ENCODE results near the gene DENND4A. TPM values are rescaled to one million over a fixed set of nuclear protein-coding genes. Genes with fewer than 3 reads are reported as not detected.
"Not testable (repeated sequence)": the region's sequence is repeated elsewhere in the genome, so short reads cannot be mapped to it uniquely, and the experiment has no call there.

The DENND4A gene
- polyA plus RNA-seq, 3 donors from 2014 or later: 6.4 to 18.9 (median 6.5) TPM

DNA sequence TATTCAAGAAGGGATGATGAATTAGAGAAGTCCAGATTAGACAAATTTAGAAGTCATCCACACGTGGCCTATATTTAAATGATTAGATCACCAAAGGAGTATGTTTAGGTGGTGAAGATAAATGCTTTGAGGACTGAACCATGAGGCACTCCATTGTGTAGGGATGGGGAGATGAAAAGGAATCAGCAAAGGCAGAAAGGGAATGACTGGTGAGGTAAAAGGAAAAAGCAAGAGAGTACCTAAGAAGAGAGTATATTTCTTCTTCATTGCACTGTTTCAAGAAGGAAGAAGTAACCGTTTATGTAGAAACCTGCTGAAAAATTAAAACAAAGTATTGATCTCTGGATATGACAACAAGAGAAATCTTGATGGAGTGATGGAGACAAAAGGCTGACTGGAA lies 40.7 kb downstream of the DENND4A start:
- H3K9me3 Mint-ChIP-seq: no peaks in the 10 kb centered on the region
- no peak for DNase-seq
- no peak overlapping the region for H3K4me3 Mint-ChIP-seq
- H3K4me1 Mint-ChIP-seq: peaks cover 9 to 15% of the 10 kb centered on the region in 2 donors
- peaks cover 0 to 1% (median 0%) of the 10 kb centered on the region in 3 donors for H3K27me3 Mint-ChIP-seq (ENCODE audit: low read depth in 3 of 3)
- peaks cover 9 to 27% (median 14%) of the 10 kb centered on the region in 3 donors for H3K36me3 Mint-ChIP-seq
- H3K27ac Mint-ChIP-seq: peak overlapping the region in 3 of 6 donors; percentile 3 to 73 (median 31)

DNA sequence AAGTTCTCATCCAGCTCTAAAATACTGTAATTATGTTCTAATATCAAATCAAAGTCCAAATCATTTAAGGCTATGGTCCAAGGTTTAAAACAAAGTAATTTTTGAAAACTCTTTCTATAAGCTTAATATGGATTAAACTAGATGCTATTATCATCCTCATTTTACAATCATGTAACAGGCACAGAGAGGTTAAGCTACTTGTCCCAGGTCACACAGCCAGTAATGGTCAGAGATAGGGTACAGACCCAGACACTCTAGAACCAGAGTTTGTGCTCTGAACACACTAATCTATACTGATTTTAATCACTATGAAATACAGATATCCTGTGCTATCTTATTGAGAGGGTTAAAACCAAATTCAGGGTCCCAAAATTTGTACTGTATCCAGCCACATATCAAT lies 44.8 kb downstream of the DENND4A start:
- DNase-seq: no peak

DNA sequence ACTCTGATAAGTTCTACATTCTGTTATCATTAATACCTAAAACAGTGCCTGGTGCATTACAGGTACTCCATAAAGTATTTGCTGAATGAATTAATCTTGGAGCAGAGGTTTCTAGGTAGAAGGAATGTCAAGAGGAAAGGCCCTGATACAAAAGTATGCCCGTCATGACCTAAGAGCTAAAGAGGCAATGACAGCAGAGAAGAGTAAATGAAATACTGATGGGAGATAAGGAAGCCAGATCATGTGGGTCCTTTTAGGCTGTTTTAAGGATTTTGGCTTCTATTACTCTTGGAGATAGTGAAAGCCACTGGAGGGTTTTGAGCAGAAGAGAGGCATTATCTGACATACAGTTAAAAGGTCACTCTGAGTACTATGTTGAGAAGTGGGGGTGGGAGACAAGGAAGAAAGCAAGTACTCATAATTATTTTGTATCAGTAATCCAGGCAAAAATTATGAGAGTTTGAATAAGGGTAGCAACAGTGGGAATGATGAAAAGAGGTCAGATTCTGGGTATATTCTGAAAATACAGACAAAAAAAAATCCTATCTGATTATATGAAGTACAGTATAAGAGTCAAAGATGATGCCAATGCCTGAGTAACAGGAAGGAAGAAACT lies 48.3 kb downstream of the DENND4A start:
- Mint-ChIP-seq H3K4me3 (no peak overlapping the region), H3K27ac (peak overlapping the region in 2 of 6 donors; percentile 7 to 16), H3K9me3 (no peaks in the 10 kb centered on the region), H3K27me3 (ENCODE audit: low read depth in 3 of 3) (no peaks in the 10 kb centered on the region), H3K4me1 (peaks cover 5 to 6% of the 10 kb centered on the region in 2 donors), H3K36me3 (peaks cover 4 to 10% (median 6%) of the 10 kb centered on the region in 3 donors)
- DNase-seq: no peak

More for the DNA sequence above, 44.8 kb downstream of the DENND4A start:
- Mint-ChIP-seq H3K27me3 (ENCODE audit: low read depth in 3 of 3) (peaks cover 0 to 1% (median 0%) of the 10 kb centered on the region in 3 donors), H3K36me3 (peaks cover 13 to 23% (median 16%) of the 10 kb centered on the region in 3 donors), H3K4me1 (peaks cover 9 to 11% of the 10 kb centered on the region in 2 donors), H3K4me3 (no peak overlapping the region), H3K27ac (no peak overlapping the region), H3K9me3 (no peaks in the 10 kb centered on the region)

- DNase-seq: no peak
- Mint-ChIP-seq H3K27me3 (ENCODE audit: low read depth in 3 of 3) (no peaks in the 10 kb centered on the region), H3K27ac (peak overlapping the region in 1 of 6 donors; percentile 57), H3K9me3 (no peaks in the 10 kb centered on the region), H3K4me1 (peaks cover 3 to 5% of the 10 kb centered on the region in 2 donors), H3K36me3 (peaks cover 0 to 23% (median 15%) of the 10 kb centered on the region in 3 donors), H3K4me3 (no peak overlapping the region)
These were observed 51.9 kb downstream of the DENND4A start for GRCh38 chr15:65740148-65740547.

DNA sequence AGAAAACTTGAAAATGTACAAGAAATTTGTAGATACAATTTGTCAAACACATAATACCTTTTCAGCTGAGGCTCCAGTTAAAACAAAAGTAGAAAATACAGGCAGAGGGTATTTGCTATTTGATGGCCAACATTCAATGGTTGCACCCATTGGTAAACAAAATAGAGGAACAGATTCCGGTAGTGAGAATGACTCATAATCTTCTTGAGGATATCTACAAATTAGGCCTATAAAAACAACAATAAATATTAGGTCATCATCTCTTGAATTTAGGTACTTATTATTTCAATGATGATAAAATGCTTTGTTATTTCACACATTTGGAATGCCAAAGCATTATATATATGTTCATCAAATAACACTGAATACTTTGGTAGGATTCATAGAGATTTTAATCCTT lies 53.4 kb downstream of the DENND4A start:
- Mint-ChIP-seq H3K36me3 (peaks cover 0 to 33% (median 10%) of the 10 kb centered on the region in 3 donors), H3K4me1 (peaks cover under 1 to 5% of the 10 kb centered on the region in 2 donors), H3K27ac (no peak overlapping the region), H3K9me3 (no peaks in the 10 kb centered on the region), H3K4me3 (no peak overlapping the region), H3K27me3 (ENCODE audit: low read depth in 3 of 3) (no peaks in the 10 kb centered on the region)
- no peak for DNase-seq

DNA sequence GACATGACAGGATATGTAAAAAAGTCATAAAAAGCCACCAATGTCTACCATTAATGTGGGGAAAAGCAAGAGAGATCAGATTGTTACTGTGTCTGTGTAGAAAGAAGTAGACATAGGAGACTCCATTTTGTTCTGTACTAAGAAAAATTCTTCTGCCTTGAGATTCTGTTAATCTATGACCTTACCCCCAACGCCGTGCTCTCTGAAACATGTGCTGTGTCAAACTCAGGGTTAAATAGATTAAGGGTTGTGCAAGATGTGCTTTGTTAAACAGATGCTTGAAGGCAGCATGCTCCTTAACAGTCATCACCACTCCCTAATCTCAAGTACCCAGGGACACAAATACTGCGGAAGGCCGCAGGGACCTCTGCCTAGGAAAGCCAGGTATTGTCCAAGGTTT lies 58.5 kb downstream of the DENND4A start:
- H3K27me3 Mint-ChIP-seq (ENCODE audit: low read depth in 3 of 3); H3K4me3 Mint-ChIP-seq; DNase-seq; H3K4me1 Mint-ChIP-seq; H3K9me3 Mint-ChIP-seq: not testable (repeated sequence)
- Mint-ChIP-seq H3K36me3 (peaks cover 4 to 35% (median 17%) of the 10 kb centered on the region in 3 donors), H3K27ac (peak overlapping the region in 2 of 6 donors; percentile 53 to 59)

- no peak overlapping the region for H3K4me3 Mint-ChIP-seq
- no peaks in the 10 kb centered on the region for H3K27me3 Mint-ChIP-seq (ENCODE audit: low read depth in 3 of 3)
- H3K9me3 Mint-ChIP-seq: no peaks in the 10 kb centered on the region
- H3K4me1 Mint-ChIP-seq: no peaks in the 10 kb centered on the region
- no peak for DNase-seq
- H3K36me3 Mint-ChIP-seq: peaks cover 4 to 33% (median 17%) of the 10 kb centered on the region in 3 donors
- peak overlapping the region in 2 of 6 donors; percentile 6 to 74 for H3K27ac Mint-ChIP-seq
These were observed 59.4 kb downstream of the DENND4A start for GRCh38 chr15:65732698-65733097.

DNA sequence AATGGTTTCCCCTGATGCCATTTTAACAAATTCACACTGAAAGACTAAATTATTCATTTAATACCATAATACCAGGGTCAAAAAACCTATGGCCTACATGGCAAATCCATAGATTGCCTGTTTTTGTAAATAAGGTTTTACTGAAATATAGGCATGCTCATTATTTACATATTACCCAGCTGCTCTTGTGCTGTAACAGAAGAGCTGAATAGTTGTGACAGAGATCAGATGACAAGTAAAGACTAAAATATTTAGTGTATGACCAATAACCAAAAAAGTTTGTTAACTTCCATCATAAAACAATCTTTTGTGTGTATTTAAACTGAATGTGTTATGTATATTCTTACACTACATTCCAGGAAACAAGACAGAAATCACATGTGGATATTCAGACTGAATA lies 60.2 kb downstream of the DENND4A start:
- Mint-ChIP-seq H3K4me3 (no peak overlapping the region), H3K4me1 (no peaks in the 10 kb centered on the region), H3K36me3 (peaks cover 4 to 30% (median 10%) of the 10 kb centered on the region in 3 donors), H3K9me3 (no peaks in the 10 kb centered on the region), H3K27me3 (ENCODE audit: low read depth in 3 of 3) (no peaks in the 10 kb centered on the region), H3K27ac (peak overlapping the region in 1 of 6 donors; percentile 47)
- no peak for DNase-seq

GRCh38 chr15:65730549-65731172 lies 61.4 kb downstream of the DENND4A start:
- Mint-ChIP-seq H3K27me3 (ENCODE audit: low read depth in 3 of 3) (no peaks in the 10 kb centered on the region), H3K9me3 (no peaks in the 10 kb centered on the region), H3K36me3 (peaks cover 4 to 28% (median 11%) of the 10 kb centered on the region in 3 donors), H3K27ac (peak overlapping the region in 2 of 6 donors; percentile 1 to 4), H3K4me1 (no peaks in the 10 kb centered on the region), H3K4me3 (no peak overlapping the region)
- DNase-seq: no peak

DNA sequence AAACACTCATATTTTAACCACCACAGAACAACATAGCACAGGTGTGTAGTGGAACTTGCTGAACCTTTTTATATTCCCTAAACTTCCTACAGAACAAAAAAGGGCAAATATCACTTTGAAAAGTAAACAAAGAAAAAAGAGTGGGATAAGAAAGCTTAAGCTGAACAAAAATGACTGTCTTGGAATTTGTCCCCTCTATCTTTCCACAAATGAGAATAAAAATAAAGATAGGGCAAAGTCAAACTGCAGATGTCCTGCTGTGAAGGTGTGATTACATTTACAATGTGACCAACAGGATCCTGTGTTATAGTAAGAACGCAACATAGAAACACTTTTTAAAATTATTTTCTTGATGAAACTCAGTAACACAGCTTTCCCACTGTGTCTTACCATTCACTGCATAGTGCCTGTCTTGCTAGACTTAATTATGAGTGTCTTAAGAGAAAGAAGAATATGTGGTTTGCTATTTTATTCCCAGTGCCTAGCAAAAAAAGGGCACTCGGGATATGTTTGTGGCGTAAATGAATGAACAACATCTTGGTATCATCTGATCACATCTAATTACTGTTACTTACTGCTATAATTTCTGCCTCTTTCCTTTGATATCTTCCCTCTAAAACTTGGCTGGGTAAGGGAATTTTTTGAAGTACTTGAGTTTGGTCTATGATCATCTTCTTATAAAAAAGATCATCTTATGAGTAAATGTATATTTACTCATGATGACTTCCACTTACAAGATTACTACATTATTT lies 67.5 kb downstream of the DENND4A start:
- Mint-ChIP-seq H3K9me3 (no peaks in the 10 kb centered on the region), H3K36me3 (peaks cover 9 to 21% (median 12%) of the 10 kb centered on the region in 3 donors), H3K27ac (no peak overlapping the region), H3K4me3 (no peak overlapping the region), H3K27me3 (ENCODE audit: low read depth in 3 of 3) (no peaks in the 10 kb centered on the region), H3K4me1 (no peaks in the 10 kb centered on the region)
- no peak for DNase-seq

- Mint-ChIP-seq H3K4me3 (no peak overlapping the region), H3K36me3 (peaks cover 10 to 19% (median 14%) of the 10 kb centered on the region in 3 donors), H3K27me3 (ENCODE audit: low read depth in 3 of 3) (no peaks in the 10 kb centered on the region), H3K9me3 (no peaks in the 10 kb centered on the region), H3K27ac (no peak overlapping the region), H3K4me1 (no peaks in the 10 kb centered on the region)
- no peak for DNase-seq
These were observed 68.2 kb downstream of the DENND4A start for GRCh38 chr15:65723876-65724275.

GRCh38 chr15:65722191-65722590 lies 69.9 kb downstream of the DENND4A start:
- Mint-ChIP-seq H3K27me3 (ENCODE audit: low read depth in 3 of 3) (no peaks in the 10 kb centered on the region), H3K4me1 (no peaks in the 10 kb centered on the region), H3K4me3 (no peak overlapping the region), H3K27ac (no peak overlapping the region), H3K36me3 (peaks cover 11 to 25% (median 18%) of the 10 kb centered on the region in 3 donors), H3K9me3 (no peaks in the 10 kb centered on the region)
- no peak for DNase-seq

- Mint-ChIP-seq H3K27me3 (ENCODE audit: low read depth in 3 of 3) (no peaks in the 10 kb centered on the region), H3K9me3 (no peaks in the 10 kb centered on the region), H3K36me3 (peaks cover 21 to 46% (median 31%) of the 10 kb centered on the region in 3 donors), H3K4me1 (peaks cover 5% of the 10 kb centered on the region in 2 donors), H3K27ac (peak overlapping the region in 2 of 6 donors; percentile 17 to 62), H3K4me3 (no peak overlapping the region)
- DNase-seq: no peak
These were observed 79.7 kb downstream of the DENND4A start for GRCh38 chr15:65712415-65712814.

- no peak for DNase-seq
- no peaks in the 10 kb centered on the region for H3K9me3 Mint-ChIP-seq
- H3K4me3 Mint-ChIP-seq: no peak overlapping the region
- H3K27ac Mint-ChIP-seq: no peak overlapping the region
- H3K36me3 Mint-ChIP-seq: peaks cover 17 to 41% (median 22%) of the 10 kb centered on the region in 3 donors
- no peaks in the 10 kb centered on the region for H3K27me3 Mint-ChIP-seq (ENCODE audit: low read depth in 3 of 3)
- no peaks in the 10 kb centered on the region for H3K4me1 Mint-ChIP-seq
These were observed 97.0 kb downstream of the DENND4A start for GRCh38 chr15:65695081-65695480.

Data from immature natural killer cell (primary cell).